Endothelial cell of umbilical vein (primary cell): Measurements from ENCODE around the gene COL5A1. TPM values are rescaled to one million over a fixed set of nuclear protein-coding genes. Genes with fewer than 3 reads are reported as not detected.

ENCODE experiments used
- BruUV-seq: library from RNA; stranded (reverse); fragments of 400-500 nt; replicated peaks from 2 replicates; lab custom pipeline; 2021; lab: Mats Ljungman, UMichigan
- CTCF ChIA-PET: fragments of 300-600, 350-600 bp; sonication (Branson Sonifier 250); formaldehyde crosslinking; loops from one replicate; lab custom pipeline; 2021; ENCODE audit warnings: antibody characterized with exemption, inconsistent platforms; lab: Charles Lee
- POLR2A ChIA-PET: fragments of 300-600, 350-600 bp; sonication (Branson Sonifier 250); formaldehyde crosslinking; loops from one replicate; lab custom pipeline; 2021; ENCODE audit warnings: antibody characterized with exemption, inconsistent platforms; lab: Charles Lee
- DNase-seq: peaks from one replicate; pipeline ENCODE4 v3.0.0-alpha.2; 2011; ENCODE audit warnings: low read depth, low spot score
- FAIRE-seq: peaks from 2 replicates; lab custom pipeline; 2011; peaks lifted over from hg19 to GRCh38; lab: Jason Lieb, UNC
- H2AFZ ChIP-seq: 2 replicates; pipeline ENCODE4 v1.6.0; 2012; ENCODE audit warnings: low read depth, low read length, control low read depth, inconsistent platforms
- H3K27ac ChIP-seq: 2 replicates; pipeline ENCODE4 v1.5.1; 2011; ENCODE audit warnings: low read depth, mild to moderate bottlenecking, control low read depth, low read length, moderate library complexity; ENCODE audit not compliant: insufficient read depth
- H3K27me3 ChIP-seq, 2 experiments: 2 replicates each; pipeline versions ENCODE4 v1.6.0 to v1.6.1; 2011; ENCODE audit warnings: low read length in 2 of 2, mixed read lengths in 1 of 2; ENCODE audit not compliant: control insufficient read depth in 2 of 2, insufficient read depth in 2 of 2
- H3K36me3 ChIP-seq, 2 experiments: 2 replicates in 1 of 2; 3 replicates in 1 of 2; pipeline ENCODE4 v1.5.1; 2011; ENCODE audit warnings: low read length in 2 of 2, mild to moderate bottlenecking in 1 of 2, moderate library complexity in 1 of 2; ENCODE audit not compliant: control insufficient read depth in 2 of 2, insufficient read depth in 2 of 2; ENCODE audit errors: extremely low read depth in 1 of 2
- H3K4me1 ChIP-seq: 3 replicates; pipeline ENCODE4 v1.5.1; 2011; ENCODE audit warnings: mild to moderate bottlenecking, low read length; ENCODE audit not compliant: control insufficient read depth, insufficient read depth; ENCODE audit errors: extremely low read depth
- H3K4me2 ChIP-seq: 2 replicates; pipeline ENCODE4 v1.6.1; 2011; ENCODE audit warnings: low read length, control low read depth, mixed read lengths; ENCODE audit not compliant: insufficient read depth
- H3K4me3 ChIP-seq, 3 experiments: fragments of 200-600 bp in 1 of 3; sonication (generic), shearing (Covaris generic) in 1 of 3; replicated peaks in 1 of 3; 2 replicates each; pipeline ENCODE4 v1.5.1; 2011 to 2016; ENCODE audit warnings: control low read depth in 3 of 3, low read length in 3 of 3, mild to moderate bottlenecking in 2 of 3, inconsistent platforms in 1 of 3, low read depth in 1 of 3, moderate library complexity in 1 of 3; ENCODE audit not compliant: insufficient read depth in 1 of 3
- H3K79me2 ChIP-seq: 2 replicates; pipeline ENCODE4 v1.6.0; 2012; ENCODE audit warnings: low read length, inconsistent platforms; ENCODE audit not compliant: control insufficient read depth, insufficient read depth
- H3K9ac ChIP-seq: replicated peaks from 2 replicates; pipeline ENCODE3; 2011; ENCODE audit warnings: low read length, control low read depth; ENCODE audit not compliant: insufficient read depth; ENCODE audit errors: extremely low read depth
- H3K9me1 ChIP-seq: replicated peaks from 3 replicates; pipeline ENCODE4 v1.6.0; 2011; ENCODE audit warnings: mild to moderate bottlenecking, low read length; ENCODE audit not compliant: control insufficient read depth, insufficient read depth; ENCODE audit errors: extremely low read depth
- H3K9me3 ChIP-seq: replicated peaks from 2 replicates; pipeline ENCODE4 v1.5.1; 2012; ENCODE audit warnings: low read length, inconsistent platforms; ENCODE audit not compliant: control insufficient read depth, insufficient read depth
- H4K20me1 ChIP-seq: replicated peaks from 2 replicates; pipeline ENCODE3; 2011; ENCODE audit warnings: mild to moderate bottlenecking, low read length; ENCODE audit not compliant: control insufficient read depth, insufficient read depth; ENCODE audit errors: extremely low read depth
- EZH2 ChIP-seq: IDR thresholded peaks from 2 replicates; pipeline ENCODE4 v1.6.1; 2012; ENCODE audit warnings: borderline replicate concordance, low read depth, mild to moderate bottlenecking, moderate library complexity, low read length, inconsistent platforms; ENCODE audit not compliant: severe bottlenecking
- FOS ChIP-seq: IDR thresholded peaks from 2 replicates; pipeline ENCODE4 v1.6.1; 2011; ENCODE audit warnings: mild to moderate bottlenecking, low read length, moderate library complexity, borderline replicate concordance; ENCODE audit not compliant: insufficient read depth
- GATA2 ChIP-seq: IDR thresholded peaks from 2 replicates; pipeline ENCODE4 v1.7.0; 2011; ENCODE audit warnings: low read depth, mild to moderate bottlenecking, moderate library complexity, mixed read lengths, low read length; ENCODE audit not compliant: insufficient read length, insufficient read depth
- JUN ChIP-seq: IDR thresholded peaks from 2 replicates; pipeline ENCODE4 v1.6.1; 2011; ENCODE audit warnings: borderline replicate concordance, low read depth; ENCODE audit not compliant: insufficient read length, insufficient read depth
- MYC ChIP-seq: IDR thresholded peaks from one replicate; pipeline ENCODE4 v1.6.1; 2011; ENCODE audit warnings: mild to moderate bottlenecking, low read depth, low read length
- POLR2A ChIP-seq: IDR thresholded peaks from 2 replicates; pipeline ENCODE4 v1.6.1; 2012; ENCODE audit warnings: low read depth, mild to moderate bottlenecking, control low read depth, low read length
- POLR2AphosphoS5 ChIP-seq: IDR thresholded peaks from 2 replicates; pipeline ENCODE4 v1.6.1; 2012; ENCODE audit warnings: low read depth, mild to moderate bottlenecking, control low read depth, low read length, moderate library complexity; ENCODE audit not compliant: insufficient read depth
- dilution Hi-C: fragments of 300-500 bp; cut with MboI; formaldehyde crosslinking; loops from one replicate; pipeline ENCODE4 v1.15.0; 2019; ENCODE audit warnings: low sequenced_read_pairs; ENCODE audit not compliant: extremely low pct_ligation_motif_present
- intact Hi-C: fragments of 100-400 bp; cut with micrococcal nuclease; formaldehyde crosslinking; loops from one replicate; pipeline ENCODE4 v1.10.0; 2022
- polyA plus RNA-seq, 4 experiments: library from polyadenylated mRNA; depleted of rRNA in 3 of 4; stranded (reverse) in 3 of 4; unstranded in 1 of 4; fragments of >200 nt; gene quantifications; 2 replicates each; pipeline versions ENCODE4 v1.2.1 to v1.2.3, GENCODE V29; 2011 to 2012; ENCODE audit warnings: missing spikeins in 1 of 4
- total RNA-seq: library from RNA; stranded (reverse); gene quantifications from 2 replicates; pipeline ENCODE4 v1.2.3, GENCODE V29; 2021
- TF ChIP-seq, protein P1 (sequence below): IDR thresholded peaks from 2 replicates; pipeline ENCODE4 v1.6.1; 2011; ENCODE audit not compliant: insufficient read depth, insufficient read length
- TF ChIP-seq, protein P2 (sequence below), 2 donors: IDR thresholded peaks; 1 replicate in 1 of 2; 2 replicates in 1 of 2; pipeline ENCODE4 v1.5.1; 2011; ENCODE audit warnings: low read length in 2 of 2, mild to moderate bottlenecking in 2 of 2, moderate library complexity in 2 of 2, control low read depth in 1 of 2, inconsistent platforms in 1 of 2, low read depth in 1 of 2; ENCODE audit not compliant: insufficient read depth in 1 of 2; ENCODE audit errors: extremely low read depth in 1 of 2

Gene COL5A1
- total and polyA plus RNA-seq, 2 donors (not counting 3 experiments of a cell fraction or from before 2014, with no cell fraction given): 97.4 to 175 TPM

DNA sequence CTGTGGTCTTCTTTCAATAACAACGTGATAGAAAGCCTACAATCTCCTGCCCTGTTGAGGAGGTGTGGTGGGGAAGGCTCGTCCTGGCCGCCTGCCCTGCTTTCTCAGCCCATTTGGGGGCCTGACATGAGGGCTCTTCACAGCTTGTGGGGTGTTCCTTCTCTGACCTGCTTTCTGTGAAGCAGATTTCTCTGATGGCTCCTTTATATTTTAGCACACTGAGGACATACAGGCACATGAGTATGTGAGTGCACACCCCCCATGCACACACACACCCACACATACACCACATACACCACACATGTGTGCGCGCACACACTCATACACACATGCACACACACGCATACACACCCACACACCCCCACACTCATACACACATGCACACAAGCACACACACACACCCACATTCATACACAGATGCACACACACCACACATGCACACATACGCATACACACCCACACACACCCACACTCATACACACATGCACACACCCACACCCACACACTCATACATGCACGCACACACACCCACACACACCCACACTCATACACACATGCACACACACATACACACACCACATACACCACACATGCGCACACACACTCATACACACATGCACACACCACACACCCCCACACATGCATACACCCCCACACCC, 117.5 kb downstream of the COL5A1 start:
- H3K79me2 ChIP-seq: no peaks in the 10 kb centered on the region
- H2AFZ ChIP-seq: no peak overlapping the region
- H3K9me1 ChIP-seq: no peaks in the 10 kb centered on the region
- dilution Hi-C loops (no loop called here), intact Hi-C loops (no loop called here)
- H3K36me3 ChIP-seq: peaks cover 6 to 35% of the 10 kb centered on the region in 2 experiments
- ChIA-PET POLR2A (no interaction called here), CTCF (interaction anchor here (1.0 to 1.3 kb wide), 2 partner anchors 19 to 309 kb away, joined by 3 read pairs; no protein-coding TSS in a partner anchor)
- no peak overlapping the region for H3K27ac ChIP-seq
- DNase-seq: no peak
- no peak overlapping the region for H3K4me3 ChIP-seq
- TF ChIP-seq JUN: no peak
- no peak for TF ChIP-seq POLR2A
- TF ChIP-seq GATA2: no peak
- no peak for TF ChIP-seq FOS
- TF ChIP-seq MYC: no peak
- TF ChIP-seq, protein P1, sequence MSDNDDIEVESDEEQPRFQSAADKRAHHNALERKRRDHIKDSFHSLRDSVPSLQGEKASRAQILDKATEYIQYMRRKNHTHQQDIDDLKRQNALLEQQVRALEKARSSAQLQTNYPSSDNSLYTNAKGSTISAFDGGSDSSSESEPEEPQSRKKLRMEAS: no peak
- TF ChIP-seq, protein P2, sequence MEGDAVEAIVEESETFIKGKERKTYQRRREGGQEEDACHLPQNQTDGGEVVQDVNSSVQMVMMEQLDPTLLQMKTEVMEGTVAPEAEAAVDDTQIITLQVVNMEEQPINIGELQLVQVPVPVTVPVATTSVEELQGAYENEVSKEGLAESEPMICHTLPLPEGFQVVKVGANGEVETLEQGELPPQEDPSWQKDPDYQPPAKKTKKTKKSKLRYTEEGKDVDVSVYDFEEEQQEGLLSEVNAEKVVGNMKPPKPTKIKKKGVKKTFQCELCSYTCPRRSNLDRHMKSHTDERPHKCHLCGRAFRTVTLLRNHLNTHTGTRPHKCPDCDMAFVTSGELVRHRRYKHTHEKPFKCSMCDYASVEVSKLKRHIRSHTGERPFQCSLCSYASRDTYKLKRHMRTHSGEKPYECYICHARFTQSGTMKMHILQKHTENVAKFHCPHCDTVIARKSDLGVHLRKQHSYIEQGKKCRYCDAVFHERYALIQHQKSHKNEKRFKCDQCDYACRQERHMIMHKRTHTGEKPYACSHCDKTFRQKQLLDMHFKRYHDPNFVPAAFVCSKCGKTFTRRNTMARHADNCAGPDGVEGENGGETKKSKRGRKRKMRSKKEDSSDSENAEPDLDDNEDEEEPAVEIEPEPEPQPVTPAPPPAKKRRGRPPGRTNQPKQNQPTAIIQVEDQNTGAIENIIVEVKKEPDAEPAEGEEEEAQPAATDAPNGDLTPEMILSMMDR (IDR thresholded peaks at IDR 0.05; ENCODE audit: extremely low read depth in 1 of 2, insufficient read depth in 1 of 2, low read depth in 1 of 2, low read length in 2 of 2): no peak
- no peak for TF ChIP-seq EZH2
- TF ChIP-seq POLR2AphosphoS5: no peak
- FAIRE-seq: no peak
- H4K20me1 ChIP-seq: no peaks in the 10 kb centered on the region
- no peaks in the 10 kb centered on the region for H3K9me3 ChIP-seq
- H3K27me3 ChIP-seq: no peaks in the 10 kb centered on the region
- BruUV-seq: no TSS peak
- H3K4me2 ChIP-seq: no peak overlapping the region
- H3K9ac ChIP-seq: no peak overlapping the region
- H3K4me1 ChIP-seq: no peaks in the 10 kb centered on the region
